CD14-positive monocyte (primary cell): ENCODE results near the gene MAPK1. TPM values are rescaled to one million over a fixed set of nuclear protein-coding genes. Genes with fewer than 3 reads are reported as not detected.

Experiments used
- DNase-seq, 3 donors: peaks; one replicate each; pipeline ENCODE4 v3.0.0-alpha.2; 2011 to 2022
- H2AFZ ChIP-seq: 2 replicates; pipeline ENCODE4 v1.6.0; 2012; ENCODE audit warnings: mild to moderate bottlenecking, low read depth, low read length, inconsistent platforms; ENCODE audit not compliant: insufficient read depth, poor library complexity, severe bottlenecking
- H3K27ac ChIP-seq, 2 donors: 1 replicate in 1 of 2; 2 replicates in 1 of 2; pipeline ENCODE4 v1.5.1; 2012 to 2013; ENCODE audit warnings: low read length in 2 of 2, control low read depth in 1 of 2, inconsistent platforms in 1 of 2, low read depth in 1 of 2, mild to moderate bottlenecking in 1 of 2
- H3K27me3 ChIP-seq, 2 donors: one replicate each; pipeline versions ENCODE4 v1.6.0 to v1.6.1; 2011 to 2013; ENCODE audit warnings: low read length in 2 of 2; ENCODE audit not compliant: control insufficient read depth in 2 of 2, insufficient read depth in 2 of 2
- H3K36me3 ChIP-seq, 2 donors: replicated peaks in 1 of 2; 1 replicate in 1 of 2; 2 replicates in 1 of 2; pipeline versions ENCODE4 v1.5.1 to v1.6.1; 2012 to 2013; ENCODE audit warnings: low read length in 2 of 2, control low read depth in 1 of 2, inconsistent platforms in 1 of 2, mild to moderate bottlenecking in 1 of 2; ENCODE audit not compliant: insufficient read depth in 2 of 2, control insufficient read depth in 1 of 2
- H3K4me1 ChIP-seq, 2 donors: 1 replicate in 1 of 2; 2 replicates in 1 of 2; pipeline versions ENCODE4 v1.5.1 to v1.6.1; 2012 to 2013; ENCODE audit warnings: low read length in 2 of 2, control low read depth in 1 of 2, inconsistent platforms in 1 of 2, mild to moderate bottlenecking in 1 of 2, moderate library complexity in 1 of 2; ENCODE audit not compliant: insufficient read depth in 2 of 2, control insufficient read depth in 1 of 2
- H3K4me2 ChIP-seq: replicated peaks from 2 replicates; pipeline ENCODE3; 2012; ENCODE audit warnings: low read length, moderate library complexity, mild to moderate bottlenecking; ENCODE audit not compliant: poor library complexity, severe bottlenecking; ENCODE audit errors: extremely low read depth
- H3K4me3 ChIP-seq, 3 experiments: fragments of 200-600 bp in 1 of 3; sonication (generic) in 1 of 3; replicated peaks in 1 of 3; 1 replicate in 2 of 3; 2 replicates in 1 of 3; pipeline ENCODE4 v1.5.1; 2011 to 2013; ENCODE audit warnings: low read length in 3 of 3, mild to moderate bottlenecking in 3 of 3, control low read depth in 2 of 3, low read depth in 2 of 3, inconsistent platforms in 1 of 3, moderate library complexity in 1 of 3
- H3K79me2 ChIP-seq: 2 replicates; pipeline ENCODE4 v1.6.0; 2012; ENCODE audit warnings: mild to moderate bottlenecking, control low read depth, inconsistent platforms, low read length, moderate library complexity; ENCODE audit not compliant: insufficient read depth
- H3K9ac ChIP-seq: 2 replicates; pipeline ENCODE4 v1.6.0; 2017; ENCODE audit warnings: low read length, mild to moderate bottlenecking; ENCODE audit not compliant: insufficient read depth, poor library complexity, severe bottlenecking
- H3K9me3 ChIP-seq, 2 donors: replicated peaks in 1 of 2; 1 replicate in 1 of 2; 2 replicates in 1 of 2; pipeline versions ENCODE4 v1.5.1 to v1.6.1; 2012 to 2013; ENCODE audit warnings: low read length in 2 of 2, control low read depth in 1 of 2; ENCODE audit not compliant: control insufficient read depth in 1 of 2, insufficient read depth in 1 of 2
- H4K20me1 ChIP-seq: 2 replicates; pipeline ENCODE4 v1.6.0; 2012; ENCODE audit warnings: mild to moderate bottlenecking, low read length, control low read depth, moderate library complexity; ENCODE audit not compliant: insufficient read depth
- H3K27ac Mint-ChIP-seq, 7 donors: one replicate each; pipeline ENCODE4 v1.8.0; 2020; ENCODE audit warnings: mild to moderate bottlenecking in 7 of 7, mixed read lengths in 7 of 7, moderate library complexity in 6 of 7, inconsistent platforms in 2 of 7
- H3K27me3 Mint-ChIP-seq, 3 donors: one replicate each; pipeline ENCODE4 v1.8.0; 2021 to 2022; ENCODE audit warnings: low read depth in 3 of 3, mild to moderate bottlenecking in 3 of 3, mixed read lengths in 3 of 3, moderate library complexity in 3 of 3, inconsistent platforms in 1 of 3
- H3K36me3 Mint-ChIP-seq, 2 donors: one replicate each; pipeline ENCODE4 v1.8.0; 2020; ENCODE audit warnings: mixed read lengths in 2 of 2, inconsistent platforms in 1 of 2, mild to moderate bottlenecking in 1 of 2
- H3K4me1 Mint-ChIP-seq: one replicate; pipeline ENCODE4 v1.8.0; 2020; ENCODE audit warnings: mild to moderate bottlenecking, mixed read lengths
- H3K4me3 Mint-ChIP-seq, 2 donors: one replicate each; pipeline ENCODE4 v1.8.0; 2020; ENCODE audit warnings: mild to moderate bottlenecking in 2 of 2, mixed read lengths in 2 of 2, moderate library complexity in 1 of 2
- H3K9me3 Mint-ChIP-seq, 7 donors: one replicate each; pipeline ENCODE4 v1.8.0; 2020 to 2022; ENCODE audit warnings: mixed read lengths in 7 of 7, mild to moderate bottlenecking in 6 of 7, moderate library complexity in 6 of 7, inconsistent platforms in 2 of 7
- CTCF ChIP-seq: fragments of 200-600 bp; IDR thresholded peaks from one replicate; pipeline ENCODE4 v1.8.0; 2022; ENCODE audit warnings: antibody characterized with exemption, mild to moderate bottlenecking
- WGBS: methylation state at CpG from one replicate; pipeline ENCODE4 v1.1.5; 2013; ENCODE audit warnings: missing lambda C conversion rate; ENCODE audit not compliant: insufficient coverage; 5-methylcytosine and 5-hydroxymethylcytosine counted together
- intact Hi-C, 2 donors: fragments of 100-400 bp; cut with micrococcal nuclease; formaldehyde crosslinking; loops; one replicate each; pipeline versions ENCODE4 v1.15.0 to v1.15.1; 2023
- polyA plus RNA-seq, 3 donors: library from polyadenylated mRNA; depleted of rRNA in 1 of 3; unstranded in 2 of 3; stranded (reverse) in 1 of 3; fragments of 300-500 nt in 2 of 3; fragments of >200 nt in 1 of 3; fragmentation: Illumina TruSeq in 2 of 3; gene quantifications; 1 replicate in 2 of 3; 2 replicates in 1 of 3; pipeline ENCODE4 v1.2.3, GENCODE V29; 2012 to 2021

Gene MAPK1
- polyA plus RNA-seq, 3 donors: 47.0 to 148 (median 118) TPM

- Mint-ChIP-seq H3K27me3 (peaks cover 0 to 2% (median 2%) of the 10 kb centered on the region in 3 donors), H3K9me3 (peaks cover 0 to 4% (median 0%) of the 10 kb centered on the region in 7 donors), H3K27ac (peak overlapping the region in 5 of 7 donors; percentile 61 to 98 (median 95)), H3K4me3 (peak overlapping the region; percentile 39 to 85), H3K36me3 (no peaks in the 10 kb centered on the region), H3K4me1 (peaks cover 35% of the 10 kb centered on the region)
- 100% methylated on average over 3 of the region's 7 CpGs for WGBS
- Histone ChIP-seq H3K4me1 (peaks cover 26 to 38% of the 10 kb centered on the region in 2 donors), H3K4me3 (no peak overlapping the region), H3K27ac (no peak overlapping the region), H4K20me1 (peaks cover 34% of the 10 kb centered on the region), H3K79me2 (peaks cover 34% of the 10 kb centered on the region), H3K36me3 (no peaks in the 10 kb centered on the region), H2AFZ (no peak overlapping the region), H3K9me3 (no peaks in the 10 kb centered on the region), H3K9ac (no peak overlapping the region), H3K27me3 (no peaks in the 10 kb centered on the region), H3K4me2 (peak overlapping the region; percentile 78)
- intact Hi-C loops: loop anchor here in 1 of 2 donors (5.0 kb wide), 2 partner anchors 84 to 131 kb away; partner anchors contain the start of genes PPM1F and YPEL1
- no peak for DNase-seq
- no peak for TF ChIP-seq CTCF
Observed at GRCh38 chr22:21868651-21869050, 1.2 kb upstream of the MAPK1 start.

GRCh38 chr22:21866833-21867527, 465 bp downstream of the MAPK1 start:
- Histone ChIP-seq H3K4me2 (peak overlapping the region; percentile 78), H3K9ac (peak overlapping the region; percentile 91), H3K27me3 (no peaks in the 10 kb centered on the region), H3K4me1 (peaks cover 43 to 55% of the 10 kb centered on the region in 2 donors), H3K79me2 (peaks cover 51% of the 10 kb centered on the region), H3K4me3 (peak overlapping the region; percentile 82 to 99 (median 90)), H3K36me3 (no peaks in the 10 kb centered on the region), H3K27ac (peak overlapping the region; percentile 77 to 83), H2AFZ (peak overlapping the region; percentile 87), H4K20me1 (peaks cover 50% of the 10 kb centered on the region), H3K9me3 (no peaks in the 10 kb centered on the region)
- Mint-ChIP-seq H3K4me1 (peaks cover 51% of the 10 kb centered on the region), H3K4me3 (peak overlapping the region; percentile 94 to 97), H3K36me3 (no peaks in the 10 kb centered on the region), H3K27me3 (peaks cover 0 to 2% (median 2%) of the 10 kb centered on the region in 3 donors), H3K27ac (peak overlapping the region; percentile 76 to 95 (median 94)), H3K9me3 (peaks cover 0 to 2% (median 0%) of the 10 kb centered on the region in 7 donors)
- DNase-seq: no peak
- intact Hi-C loops: loop anchor here in 1 of 2 donors (2.0 to 5.0 kb wide), 3 partner anchors 50 to 130 kb away; partner anchors contain the start of genes PPM1F and YPEL1
- no peak for TF ChIP-seq CTCF
- under 1% methylated on average over 91 of the region's 91 CpGs for WGBS
